A549 (cell line): ENCODE data around the gene PTPRH.

ENCODE experiments used
- CTCF ChIP-seq: fragments of >200 bp; sonication (Bioruptor Twin); formaldehyde crosslinking; IDR thresholded peaks from 3 replicates; pipeline ENCODE4 v1.5.1; 2016
- EP300 ChIP-seq, 2 experiments: fragments of >200 bp; sonication (Bioruptor Twin); formaldehyde crosslinking; IDR thresholded peaks; 2 replicates in 1 of 2; 3 replicates in 1 of 2; pipeline ENCODE4 v1.6.1; 2016 to 2017
- PHF8 ChIP-seq: fragments of 200-600 bp; sonication (generic); IDR thresholded peaks from 2 replicates; pipeline ENCODE4 v1.6.1; 2016; ENCODE audit warnings: low read depth, mild to moderate bottlenecking, antibody characterized with exemption, moderate library complexity, borderline replicate concordance

- TF ChIP-seq EP300 (IDR thresholded peaks at IDR 0.05) (no peak), PHF8 (no peak), CTCF (no peak)
Observed at GRCh38 chr19:55171440-55171839, 37.9 kb downstream of the PTPRH start.
